PC-9 (cell line): ENCODE results near the gene GCNT2. TPM values are rescaled to one million over a fixed set of nuclear protein-coding genes. Genes with fewer than 3 reads are reported as not detected.

Experiments
- BruUV-seq: library from RNA; stranded (reverse); fragments of 400-500 nt; replicated peaks from 2 replicates; lab custom pipeline; 2021; lab: Mats Ljungman, UMichigan
- CTCF ChIA-PET: fragments of 300-600 bp; sonication (Branson Sonifier 250); formaldehyde crosslinking; loops from one replicate; lab custom pipeline; 2022; ENCODE audit warnings: antibody characterized with exemption; lab: Charles Lee
- POLR2A ChIA-PET: fragments of 300-600 bp; sonication (Branson Sonifier 250); formaldehyde crosslinking; loops from one replicate; lab custom pipeline; 2022; ENCODE audit warnings: antibody characterized with exemption; ENCODE audit not compliant: unreplicated experiment; lab: Charles Lee
- DNase-seq, 2 experiments: peaks; one replicate each; pipeline versions ENCODE4 v3.0.0 to v3.0.0-alpha.2; 2015 to 2022; ENCODE audit warnings: mixed read lengths in 1 of 2
- H2AFZ ChIP-seq: fragments of 200-600 bp; sonication (generic); 2 replicates; pipeline ENCODE4 v1.8.1; 2017; ENCODE audit warnings: antibody characterized with exemption
- H3F3A ChIP-seq: fragments of 200-600 bp; sonication (generic); 2 replicates; pipeline ENCODE4 v1.8.1; 2017; ENCODE audit warnings: antibody characterized with exemption, mild to moderate bottlenecking, low read depth; ENCODE audit not compliant: insufficient read depth
- H3K27ac ChIP-seq: fragments of 200-600 bp; sonication (generic); 2 replicates; pipeline ENCODE4 v1.6.1; 2016; ENCODE audit warnings: mixed run types
- H3K27me3 ChIP-seq: fragments of 200-600 bp; sonication (generic); 2 replicates; pipeline ENCODE4 v1.6.1; 2016; ENCODE audit warnings: low read depth, mixed run types; ENCODE audit not compliant: insufficient read depth
- H3K36me3 ChIP-seq: fragments of 200-600 bp; sonication (generic); 2 replicates; pipeline ENCODE4 v1.6.1; 2016; ENCODE audit warnings: low read depth, mixed run types
- H3K4me1 ChIP-seq: fragments of 200-600 bp; sonication (generic); replicated peaks from 2 replicates; pipeline ENCODE4 v1.6.1; 2016; ENCODE audit warnings: mixed run types; ENCODE audit not compliant: insufficient read depth
- H3K4me2 ChIP-seq: fragments of 200-600 bp; sonication (generic); 2 replicates; pipeline ENCODE4 v1.6.1; 2017; ENCODE audit warnings: mixed run types
- H3K4me3 ChIP-seq: fragments of 200-600 bp; sonication (generic); 2 replicates; pipeline ENCODE4 v1.6.1; 2016; ENCODE audit warnings: mixed run types
- H3K79me2 ChIP-seq: fragments of 200-600 bp; sonication (generic); 2 replicates; pipeline ENCODE4 v1.6.1; 2017; ENCODE audit warnings: low read depth, mixed run types
- H3K9me2 ChIP-seq: fragments of 200-600 bp; sonication (generic); 2 replicates; pipeline ENCODE4 v1.8.1; 2017; ENCODE audit warnings: mild to moderate bottlenecking; ENCODE audit not compliant: insufficient read depth
- H3K9me3 ChIP-seq: fragments of 200-600 bp; sonication (generic); 2 replicates; pipeline ENCODE4 v1.8.1; 2016; ENCODE audit warnings: low read depth; ENCODE audit not compliant: insufficient read depth
- H4K20me1 ChIP-seq: fragments of 200-600 bp; sonication (generic); 2 replicates; pipeline ENCODE4 v1.8.1; 2017; ENCODE audit not compliant: insufficient read depth
- EZH2 ChIP-seq: fragments of 200-600 bp; sonication (generic); IDR thresholded peaks from 2 replicates; pipeline ENCODE4 v1.8.0; 2017; ENCODE audit warnings: antibody characterized with exemption, low read depth
- intact Hi-C: fragments of 100-400 bp; cut with micrococcal nuclease; formaldehyde crosslinking; loops from one replicate; pipeline ENCODE4 v1.10.0; 2022; ENCODE audit not compliant: unreplicated experiment
- total RNA-seq: library from RNA; stranded (reverse); gene quantifications from 2 replicates; pipeline ENCODE4 v1.2.3, GENCODE V29; 2021
- TF ChIP-seq, protein P1 (sequence below): fragments of 200-600 bp; sonication (generic); conservative IDR thresholded peaks from 2 replicates; pipeline ENCODE4 v1.6.1; 2017; ENCODE audit warnings: mixed run types, antibody characterized with exemption, mild to moderate bottlenecking, moderate library complexity

The GCNT2 gene
- total RNA-seq, 1 experiment from 2014 or later: 35.7 TPM

DNA sequence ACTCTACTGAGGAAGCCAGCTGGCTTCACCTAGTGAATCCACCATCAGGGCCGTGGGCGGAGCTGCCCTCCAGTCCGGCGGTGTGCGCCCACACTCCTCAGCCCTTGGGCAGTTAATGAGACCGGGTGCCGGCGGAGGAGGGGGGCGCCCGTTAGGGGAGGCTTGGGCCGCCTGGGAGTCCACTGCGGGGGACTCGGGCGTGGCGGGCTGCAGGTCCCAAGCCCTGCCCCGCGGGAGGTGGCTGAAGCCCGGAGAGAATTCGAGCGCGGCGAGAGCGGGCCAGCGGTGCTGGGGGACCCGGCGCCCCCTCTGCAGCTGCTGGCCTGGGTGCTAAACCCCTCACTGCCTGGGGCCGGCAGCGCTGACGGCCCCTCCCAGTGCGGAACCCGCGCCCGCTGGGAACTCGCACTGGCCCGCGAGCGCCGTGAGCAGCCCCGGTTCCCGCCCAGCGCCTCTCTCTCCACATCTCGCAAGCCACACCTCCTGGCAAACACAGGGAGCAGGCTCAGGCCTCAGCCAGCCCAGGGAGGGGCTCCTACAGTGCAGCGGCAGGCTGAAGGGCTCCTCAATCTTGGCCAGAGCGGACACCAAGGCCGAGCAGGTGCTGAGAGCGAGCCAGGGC is 38.4 kb upstream of the GCNT2 start:
- H4K20me1 ChIP-seq: no peaks in the 10 kb centered on the region
- ChIA-PET POLR2A (no interaction called here), CTCF (no interaction called here)

DNA sequence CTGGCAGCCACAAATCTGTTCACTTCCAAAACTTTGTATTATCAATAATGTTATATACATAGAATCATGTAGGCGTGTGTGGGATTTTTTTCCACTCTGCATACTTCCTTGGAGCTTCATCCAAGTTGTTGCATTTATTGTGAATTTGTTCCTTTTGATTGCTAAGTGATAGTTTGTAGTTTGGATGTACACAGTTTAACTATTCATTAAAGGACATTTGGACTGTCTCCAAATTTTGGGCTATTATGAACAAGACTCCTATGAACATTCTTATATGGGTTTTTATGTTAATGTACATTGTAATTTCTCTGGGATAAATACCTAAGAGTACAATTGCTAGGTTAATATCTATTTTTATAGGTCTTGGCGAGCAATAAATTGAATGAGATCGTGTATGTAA is 36.2 kb upstream of the GCNT2 start:
- no peak overlapping the region for H2AFZ ChIP-seq
- CTCF ChIA-PET: no interaction called here
- no peaks in the 10 kb centered on the region for H3K79me2 ChIP-seq
- DNase-seq: no peak
- no peak overlapping the region for H3K27ac ChIP-seq
- TF ChIP-seq EZH2: no peak
- TF ChIP-seq, protein P1, sequence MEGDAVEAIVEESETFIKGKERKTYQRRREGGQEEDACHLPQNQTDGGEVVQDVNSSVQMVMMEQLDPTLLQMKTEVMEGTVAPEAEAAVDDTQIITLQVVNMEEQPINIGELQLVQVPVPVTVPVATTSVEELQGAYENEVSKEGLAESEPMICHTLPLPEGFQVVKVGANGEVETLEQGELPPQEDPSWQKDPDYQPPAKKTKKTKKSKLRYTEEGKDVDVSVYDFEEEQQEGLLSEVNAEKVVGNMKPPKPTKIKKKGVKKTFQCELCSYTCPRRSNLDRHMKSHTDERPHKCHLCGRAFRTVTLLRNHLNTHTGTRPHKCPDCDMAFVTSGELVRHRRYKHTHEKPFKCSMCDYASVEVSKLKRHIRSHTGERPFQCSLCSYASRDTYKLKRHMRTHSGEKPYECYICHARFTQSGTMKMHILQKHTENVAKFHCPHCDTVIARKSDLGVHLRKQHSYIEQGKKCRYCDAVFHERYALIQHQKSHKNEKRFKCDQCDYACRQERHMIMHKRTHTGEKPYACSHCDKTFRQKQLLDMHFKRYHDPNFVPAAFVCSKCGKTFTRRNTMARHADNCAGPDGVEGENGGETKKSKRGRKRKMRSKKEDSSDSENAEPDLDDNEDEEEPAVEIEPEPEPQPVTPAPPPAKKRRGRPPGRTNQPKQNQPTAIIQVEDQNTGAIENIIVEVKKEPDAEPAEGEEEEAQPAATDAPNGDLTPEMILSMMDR: no peak
- H3F3A ChIP-seq: no peaks in the 10 kb centered on the region
- H3K4me2 ChIP-seq: no peak overlapping the region
- H3K9me2 ChIP-seq: no peaks in the 10 kb centered on the region
- POLR2A ChIA-PET: no interaction called here
- intact Hi-C loops: loop anchor here (10.0 kb wide), 1 partner anchor 210 kb away; the partner anchor contains the start of genes C6orf52 and PAK1IP1
- no peaks in the 10 kb centered on the region for H3K27me3 ChIP-seq
- peaks cover 11% of the 10 kb centered on the region for H3K4me1 ChIP-seq
- H3K36me3 ChIP-seq: no peaks in the 10 kb centered on the region
- H3K4me3 ChIP-seq: no peak overlapping the region
- no peaks in the 10 kb centered on the region for H3K9me3 ChIP-seq
- no TSS peak for BruUV-seq
- H4K20me1 ChIP-seq: no peaks in the 10 kb centered on the region

More for the DNA sequence above, 38.4 kb upstream of the GCNT2 start:
- Histone ChIP-seq H3K4me2 (no peak overlapping the region), H3K9me2 (no peaks in the 10 kb centered on the region), H3F3A (no peaks in the 10 kb centered on the region), H3K79me2 (no peaks in the 10 kb centered on the region), H3K4me3 (no peak overlapping the region), H3K36me3 (no peaks in the 10 kb centered on the region), H2AFZ (no peak overlapping the region), H3K9me3 (no peaks in the 10 kb centered on the region), H3K4me1 (peaks cover 11% of the 10 kb centered on the region), H3K27me3 (no peaks in the 10 kb centered on the region), H3K27ac (no peak overlapping the region)
- intact Hi-C loops: loop anchor here (10.0 kb wide), 1 partner anchor 212 kb away; the partner anchor contains the start of genes C6orf52 and PAK1IP1
- no TSS peak for BruUV-seq
- DNase-seq: no peak
- TF ChIP-seq, protein P1: no peak
- TF ChIP-seq EZH2: no peak

DNA sequence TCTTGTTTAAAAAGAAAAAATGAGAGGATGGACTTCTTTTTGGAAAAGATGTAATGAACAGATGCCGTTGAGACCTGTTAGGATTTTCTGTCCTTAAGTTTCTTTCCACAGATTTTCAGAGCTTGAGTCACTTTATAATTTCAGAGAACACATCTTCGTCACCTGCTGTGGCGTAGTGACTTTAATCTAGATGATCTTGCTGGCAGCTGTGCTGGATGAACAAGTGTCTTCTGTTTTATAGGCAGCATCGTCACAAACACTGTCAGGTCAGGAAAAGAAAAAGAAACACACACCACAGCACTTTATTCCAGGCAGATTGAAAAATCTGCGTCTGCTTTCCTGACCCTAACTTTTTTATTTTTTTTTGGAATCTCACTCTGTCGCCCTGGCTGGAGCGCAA is 35.7 kb upstream of the GCNT2 start:
- intact Hi-C loops: loop anchor here (10.0 kb wide), 1 partner anchor 209 kb away; the partner anchor contains the start of genes C6orf52 and PAK1IP1

More for the DNA sequence above, 35.7 kb upstream of the GCNT2 start:
- Histone ChIP-seq H3K4me3 (no peak overlapping the region), H3K27me3 (no peaks in the 10 kb centered on the region), H3K27ac (no peak overlapping the region), H2AFZ (no peak overlapping the region), H3K79me2 (no peaks in the 10 kb centered on the region), H3K36me3 (no peaks in the 10 kb centered on the region), H3K9me2 (no peaks in the 10 kb centered on the region), H3F3A (no peaks in the 10 kb centered on the region), H3K9me3 (no peaks in the 10 kb centered on the region), H3K4me1 (peaks cover 11% of the 10 kb centered on the region), H4K20me1 (no peaks in the 10 kb centered on the region), H3K4me2 (no peak overlapping the region)
- ChIA-PET POLR2A (no interaction called here), CTCF (no interaction called here)
- TF ChIP-seq EZH2: no peak
- TF ChIP-seq, protein P1: no peak
- BruUV-seq: no TSS peak
- DNase-seq: no peak
